ENCODE results near the gene SCLY. TPM values are rescaled to one million over a fixed set of nuclear protein-coding genes. Genes with fewer than 3 reads are reported as not detected.

The SCLY gene
- total RNA-seq, 1 donor from 2014 or later: 46.1 TPM

DNA sequence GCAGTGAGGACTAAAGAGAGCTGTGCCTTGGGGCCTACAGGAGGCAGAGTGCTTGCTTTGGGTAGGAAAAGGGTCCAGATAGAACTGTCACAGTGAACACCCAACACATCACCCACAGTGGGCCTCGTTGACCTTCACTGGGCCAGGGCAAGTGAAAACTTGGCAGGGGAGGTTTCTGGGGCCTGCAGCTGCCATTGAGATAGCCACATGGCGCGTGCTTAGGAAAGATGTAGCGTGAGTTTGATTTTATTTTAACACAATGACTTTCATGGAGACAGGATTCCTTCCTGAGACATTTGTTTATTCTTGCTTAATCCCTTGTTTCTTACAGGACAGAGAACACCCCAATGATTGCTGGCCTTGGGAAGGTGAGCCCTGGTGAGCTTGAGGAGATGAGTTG, 30.1 kb downstream of the SCLY start:
- TF ChIP-seq, protein P1, sequence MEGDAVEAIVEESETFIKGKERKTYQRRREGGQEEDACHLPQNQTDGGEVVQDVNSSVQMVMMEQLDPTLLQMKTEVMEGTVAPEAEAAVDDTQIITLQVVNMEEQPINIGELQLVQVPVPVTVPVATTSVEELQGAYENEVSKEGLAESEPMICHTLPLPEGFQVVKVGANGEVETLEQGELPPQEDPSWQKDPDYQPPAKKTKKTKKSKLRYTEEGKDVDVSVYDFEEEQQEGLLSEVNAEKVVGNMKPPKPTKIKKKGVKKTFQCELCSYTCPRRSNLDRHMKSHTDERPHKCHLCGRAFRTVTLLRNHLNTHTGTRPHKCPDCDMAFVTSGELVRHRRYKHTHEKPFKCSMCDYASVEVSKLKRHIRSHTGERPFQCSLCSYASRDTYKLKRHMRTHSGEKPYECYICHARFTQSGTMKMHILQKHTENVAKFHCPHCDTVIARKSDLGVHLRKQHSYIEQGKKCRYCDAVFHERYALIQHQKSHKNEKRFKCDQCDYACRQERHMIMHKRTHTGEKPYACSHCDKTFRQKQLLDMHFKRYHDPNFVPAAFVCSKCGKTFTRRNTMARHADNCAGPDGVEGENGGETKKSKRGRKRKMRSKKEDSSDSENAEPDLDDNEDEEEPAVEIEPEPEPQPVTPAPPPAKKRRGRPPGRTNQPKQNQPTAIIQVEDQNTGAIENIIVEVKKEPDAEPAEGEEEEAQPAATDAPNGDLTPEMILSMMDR (conservative IDR thresholded peaks at IDR 0.05): no peak
- Mint-ChIP-seq H3K27me3 (ENCODE audit: low read depth) (no peaks in the 10 kb centered on the region), H3K36me3 (ENCODE audit: low read depth) (peaks cover 8% of the 10 kb centered on the region), H3K27ac (ENCODE audit: unreplicated experiment) (peak overlapping the region; percentile 3), H3K4me3 (no peak overlapping the region), H3K9me3 (no peaks in the 10 kb centered on the region), H3K4me1 (no peaks in the 10 kb centered on the region)
- no peak for DNase-seq (ENCODE audit: low read depth, low spot score)

DNA sequence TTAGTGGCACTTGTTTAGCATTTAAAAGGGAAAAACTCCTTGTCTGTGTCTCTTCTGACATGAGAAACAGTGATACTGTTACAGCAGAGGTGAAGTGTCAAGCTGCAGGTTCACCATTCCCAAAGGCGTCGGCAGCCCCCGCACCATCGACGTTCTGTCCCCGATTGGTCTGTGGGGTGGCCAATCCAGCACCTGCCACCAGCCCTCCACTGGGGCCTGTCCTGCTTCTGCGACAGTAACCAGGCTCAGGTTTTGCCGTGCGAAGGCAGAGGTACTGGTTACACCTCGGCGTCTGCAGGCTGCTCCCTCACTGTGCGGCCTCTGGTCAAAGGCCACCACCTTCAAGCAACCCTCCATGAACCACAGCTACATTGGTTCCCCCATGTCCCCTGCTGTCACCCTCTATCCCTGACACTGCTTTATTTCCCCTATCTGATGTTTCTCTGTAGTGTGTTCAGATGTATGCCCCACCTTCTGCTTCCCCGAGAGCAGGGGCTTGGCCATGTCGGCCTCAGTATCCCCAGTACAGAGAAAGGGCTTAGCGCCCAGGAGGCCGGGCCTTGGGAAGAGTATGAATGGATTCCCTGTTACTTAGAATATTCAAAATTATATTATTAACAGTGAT, 30.7 kb downstream of the SCLY start:
- Mint-ChIP-seq H3K27me3 (ENCODE audit: low read depth) (no peaks in the 10 kb centered on the region), H3K36me3 (ENCODE audit: low read depth) (peaks cover 3% of the 10 kb centered on the region), H3K4me3 (no peak overlapping the region), H3K9me3 (no peaks in the 10 kb centered on the region), H3K27ac (ENCODE audit: unreplicated experiment) (no peak overlapping the region), H3K4me1 (peaks cover 4% of the 10 kb centered on the region)
- DNase-seq (ENCODE audit: low read depth, low spot score): no peak
- TF ChIP-seq, protein P1 (conservative IDR thresholded peaks at IDR 0.05): no peak

DNA sequence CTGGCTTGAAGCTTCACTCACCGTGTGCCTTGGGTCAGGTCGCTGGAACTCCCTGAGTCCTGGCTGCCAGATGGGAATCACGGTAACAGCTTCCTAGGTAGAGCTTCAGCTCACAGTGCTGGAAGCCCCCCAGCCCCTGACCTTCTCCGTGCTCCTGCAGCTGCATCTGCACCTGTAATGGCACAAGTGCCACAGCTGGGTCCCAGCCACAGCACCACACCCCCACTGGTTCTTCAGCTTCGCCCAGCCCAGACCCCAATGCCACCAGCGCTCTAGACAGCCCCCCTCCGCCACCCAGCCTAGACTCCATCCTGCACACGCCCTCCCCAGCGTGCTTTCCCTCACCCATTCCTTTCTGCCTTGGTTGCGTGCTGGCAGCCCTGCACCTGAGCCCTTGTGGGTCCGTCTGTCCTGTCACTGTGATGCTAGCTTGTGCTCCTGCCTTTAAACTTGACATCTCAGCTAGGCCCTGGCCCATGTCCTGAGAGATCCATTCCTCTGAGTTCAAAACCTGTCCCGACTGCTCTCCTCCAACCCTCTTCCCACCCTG, 31.8 kb downstream of the SCLY start:
- H3K36me3 Mint-ChIP-seq (ENCODE audit: low read depth): peaks cover 3% of the 10 kb centered on the region
- TF ChIP-seq, protein P1 (conservative IDR thresholded peaks at IDR 0.05): no peak
- no peaks in the 10 kb centered on the region for H3K27me3 Mint-ChIP-seq (ENCODE audit: low read depth)
- DNase-seq (ENCODE audit: low read depth, low spot score): no peak
- peak overlapping the region; percentile 51 for H3K27ac Mint-ChIP-seq (ENCODE audit: unreplicated experiment)
- no peak overlapping the region for H3K4me3 Mint-ChIP-seq
- H3K4me1 Mint-ChIP-seq: peaks cover 4% of the 10 kb centered on the region
- H3K9me3 Mint-ChIP-seq: no peaks in the 10 kb centered on the region

DNA sequence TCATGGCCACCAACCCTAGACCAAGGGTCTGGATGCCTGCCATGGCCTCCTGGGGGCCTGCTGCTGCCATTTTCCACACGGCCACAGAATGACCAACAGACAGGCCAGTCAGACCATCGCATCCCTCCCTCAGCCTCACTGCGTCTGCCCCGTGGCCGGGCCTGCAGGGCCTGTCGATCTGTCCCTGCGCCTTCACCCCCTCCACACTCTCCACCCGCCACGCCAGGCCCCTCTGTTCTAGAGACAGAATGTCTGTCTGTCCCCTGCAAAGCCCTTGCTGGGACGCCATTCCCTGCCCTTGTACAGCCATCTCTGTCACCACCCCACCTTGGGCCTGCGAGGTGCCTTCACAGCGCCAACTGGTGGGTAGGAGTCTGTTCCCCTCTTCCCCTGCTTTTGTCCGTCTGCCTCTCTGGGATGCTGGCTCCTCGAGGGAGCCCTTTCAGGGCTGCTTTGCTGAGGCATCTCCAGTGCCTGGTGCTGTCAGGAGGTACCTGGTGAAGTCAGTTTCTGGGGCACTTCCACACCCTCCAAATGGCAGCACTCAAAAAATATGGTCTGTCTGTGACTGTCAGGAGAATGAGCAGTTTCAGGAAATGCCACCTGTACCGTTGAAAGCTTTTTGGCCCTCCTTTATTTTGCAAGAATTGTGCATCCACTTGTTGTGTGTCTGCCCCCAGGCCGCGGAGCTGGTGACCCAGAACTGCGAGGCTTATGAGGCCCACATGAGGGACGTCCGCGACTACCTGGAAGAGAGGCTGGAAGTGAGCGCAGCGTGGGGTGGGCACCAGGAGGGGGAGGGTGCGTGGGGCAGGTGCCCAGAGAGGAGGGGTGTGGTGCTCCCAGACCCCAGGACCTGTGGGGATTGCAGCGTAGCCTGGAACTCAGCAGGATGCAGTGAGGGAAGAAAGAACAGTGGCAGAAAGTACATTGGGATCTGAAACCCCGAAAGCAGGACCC, 32.7 kb downstream of the SCLY start:
- TF ChIP-seq, protein P1 (conservative IDR thresholded peaks at IDR 0.05): no peak
- Mint-ChIP-seq H3K9me3 (no peaks in the 10 kb centered on the region), H3K4me1 (peaks cover 5% of the 10 kb centered on the region), H3K36me3 (ENCODE audit: low read depth) (peaks cover 3% of the 10 kb centered on the region), H3K27ac (ENCODE audit: unreplicated experiment) (no peak overlapping the region), H3K27me3 (ENCODE audit: low read depth) (no peaks in the 10 kb centered on the region), H3K4me3 (no peak overlapping the region)
- no peak for DNase-seq (ENCODE audit: low read depth, low spot score)

DNA sequence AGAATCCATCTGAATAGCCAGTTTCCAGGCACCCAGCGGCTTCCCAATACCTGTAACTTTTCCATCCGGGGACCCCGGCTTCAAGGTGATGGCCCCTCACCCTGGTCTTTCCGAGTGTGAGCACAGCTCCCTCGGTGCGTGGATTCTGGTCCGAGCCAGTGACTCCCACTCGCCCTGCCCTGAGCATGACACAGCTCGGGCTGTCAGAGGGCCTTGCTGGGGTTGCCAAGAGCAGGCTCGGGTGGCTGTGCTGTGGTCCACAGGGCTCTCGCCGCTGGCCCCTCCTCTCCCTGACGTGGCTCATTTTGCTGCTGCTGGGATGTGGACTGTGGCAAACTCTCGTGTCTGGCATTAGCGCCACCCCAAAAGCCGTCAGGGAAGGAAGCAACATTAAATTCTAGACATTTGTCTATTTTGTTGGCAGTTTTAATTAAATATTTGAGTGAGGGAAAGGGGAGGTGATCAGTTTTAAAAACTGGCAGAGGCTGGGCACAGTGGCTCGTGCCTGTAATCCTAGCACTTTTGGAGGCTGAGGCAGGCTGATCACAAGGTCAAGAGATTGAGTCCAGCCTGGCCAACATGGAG, 33.7 kb downstream of the SCLY start:
- Mint-ChIP-seq H3K4me3 (no peak overlapping the region), H3K36me3 (ENCODE audit: low read depth) (peaks cover 3% of the 10 kb centered on the region), H3K4me1 (peaks cover 12% of the 10 kb centered on the region), H3K27me3 (ENCODE audit: low read depth) (no peaks in the 10 kb centered on the region), H3K27ac (ENCODE audit: unreplicated experiment) (no peak overlapping the region), H3K9me3 (no peaks in the 10 kb centered on the region)
- TF ChIP-seq, protein P1 (conservative IDR thresholded peaks at IDR 0.05): no peak
- DNase-seq (ENCODE audit: low read depth, low spot score): no peak
